Erythroblast (primary cell): ENCODE data around the gene ACAA1.

Experiments used
- GATA1 ChIP-seq: IDR thresholded peaks from 2 replicates; pipeline ENCODE4 v1.6.1; 2011; ENCODE audit warnings: low read depth, mild to moderate bottlenecking, control low read depth, low read length, moderate library complexity
- POLR2A ChIP-seq: IDR thresholded peaks from 2 replicates; pipeline ENCODE4 v1.6.1; 2011; ENCODE audit warnings: mild to moderate bottlenecking, low read length

- no peak for TF ChIP-seq POLR2A
- TF ChIP-seq GATA1: no peak
Observed at GRCh38 chr3:38129058-38129457, 7.9 kb downstream of the ACAA1 start.
